ENCODE measurements around the gene SECTM1. TPM values are rescaled to one million over a fixed set of nuclear protein-coding genes. Genes with fewer than 3 reads are reported as not detected.
A peak's percentile ranks its signal among the peaks of the same experiment; 100 is the strongest.

SECTM1 gene
- total RNA-seq, 2 donors from 2014 or later, result 10.3 to 14.5 TPM

DNA sequence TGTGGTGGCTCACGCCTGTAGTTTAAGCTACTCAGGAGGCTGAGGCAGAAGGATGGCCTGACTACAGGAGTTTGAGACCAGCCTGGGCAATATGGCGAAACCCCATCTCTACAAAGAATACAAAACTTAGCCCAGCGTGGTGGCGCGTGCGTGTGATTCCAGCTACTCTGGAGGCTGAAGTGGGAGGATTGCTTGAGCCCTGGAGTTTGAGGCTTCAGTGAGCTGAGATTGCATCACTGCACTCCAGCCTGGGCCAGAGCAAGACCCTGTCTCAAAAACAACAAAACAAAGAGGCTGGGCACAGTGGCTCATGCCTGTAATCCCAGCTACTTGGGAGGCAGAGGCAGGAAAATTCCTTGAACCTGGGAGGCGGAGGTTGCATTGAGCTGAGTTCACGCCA lies 53.0 kb downstream of the SECTM1 start:
- intact Hi-C loops (cut with DNase I), result no loop called here
- DNase-seq (ENCODE audit: low spot score), result no peak

DNA sequence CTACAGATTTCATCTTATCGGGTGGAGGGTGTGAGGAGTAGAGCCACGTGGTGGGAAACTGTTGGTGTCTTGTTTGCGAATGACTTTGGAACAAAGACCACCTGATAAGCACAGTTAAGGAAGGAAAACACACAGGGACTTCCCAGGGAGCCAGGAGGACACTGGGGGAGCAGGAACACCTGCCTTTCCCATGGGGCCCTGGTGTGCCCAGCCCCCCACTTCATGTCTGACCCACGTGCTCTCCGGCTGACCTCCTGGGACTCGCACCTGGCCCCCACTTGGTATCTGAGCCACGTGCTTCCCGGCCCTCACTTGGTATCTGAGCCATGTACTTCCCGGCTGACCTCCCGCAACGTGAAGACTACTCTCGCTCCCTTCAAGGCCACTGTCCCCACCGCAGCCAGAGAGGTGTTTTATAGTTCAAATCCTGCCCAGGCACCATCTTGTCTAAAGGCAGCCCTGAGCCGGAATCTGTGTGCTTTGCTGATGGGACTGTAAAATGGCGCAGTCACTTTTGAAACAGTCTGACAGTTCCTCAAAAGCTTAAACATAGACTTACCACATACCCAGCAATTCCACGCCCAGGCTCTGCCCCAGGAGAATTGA lies 54.7 kb downstream of the SECTM1 start:
- no peak for DNase-seq (ENCODE audit: low spot score)
- intact Hi-C loops (cut with DNase I), result no loop called here

DNA sequence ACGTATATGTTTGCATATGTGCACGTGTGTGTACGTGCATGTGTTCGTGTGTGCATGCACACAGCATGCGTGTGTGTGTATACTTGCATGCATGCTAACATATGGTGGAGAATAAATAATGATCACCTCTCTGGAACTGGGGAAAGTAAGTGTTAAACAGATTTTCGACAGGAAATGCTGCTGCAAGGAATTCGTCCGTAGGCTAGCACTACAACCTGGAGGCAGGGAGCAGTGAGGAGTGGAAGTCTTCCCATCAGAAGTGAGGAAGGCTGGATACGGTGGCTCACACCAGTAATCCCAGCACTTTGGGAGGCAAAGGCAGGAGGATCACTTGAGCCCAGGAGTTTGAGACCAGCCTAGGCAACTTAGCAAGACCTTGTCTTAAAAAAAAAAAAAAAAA lies 55.3 kb downstream of the SECTM1 start:
- intact Hi-C loops (cut with DNase I), result no loop called here
- DNase-seq (ENCODE audit: low spot score), result no peak

DNA sequence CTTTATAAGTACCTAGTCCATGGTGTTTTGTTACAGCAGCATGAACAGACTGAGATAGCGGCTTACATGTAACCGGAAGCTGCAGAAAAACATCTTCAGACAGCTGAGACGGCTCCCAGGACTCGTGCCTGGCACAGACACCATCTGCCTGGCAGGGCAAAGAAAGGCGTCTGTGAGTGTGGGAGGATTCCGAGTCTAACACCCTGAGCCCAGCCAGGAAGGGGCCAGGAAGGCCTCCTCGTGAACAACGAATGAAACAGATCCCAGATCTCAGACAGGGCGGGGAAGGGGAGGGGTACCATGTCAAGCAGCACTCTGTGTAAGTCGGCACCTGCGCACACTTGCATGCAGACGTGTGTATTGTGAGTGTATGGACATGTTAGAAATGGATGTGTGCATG lies 55.7 kb downstream of the SECTM1 start:
- DNase-seq (ENCODE audit: low spot score), result no peak
- intact Hi-C loops (cut with DNase I), result no loop called here

DNA sequence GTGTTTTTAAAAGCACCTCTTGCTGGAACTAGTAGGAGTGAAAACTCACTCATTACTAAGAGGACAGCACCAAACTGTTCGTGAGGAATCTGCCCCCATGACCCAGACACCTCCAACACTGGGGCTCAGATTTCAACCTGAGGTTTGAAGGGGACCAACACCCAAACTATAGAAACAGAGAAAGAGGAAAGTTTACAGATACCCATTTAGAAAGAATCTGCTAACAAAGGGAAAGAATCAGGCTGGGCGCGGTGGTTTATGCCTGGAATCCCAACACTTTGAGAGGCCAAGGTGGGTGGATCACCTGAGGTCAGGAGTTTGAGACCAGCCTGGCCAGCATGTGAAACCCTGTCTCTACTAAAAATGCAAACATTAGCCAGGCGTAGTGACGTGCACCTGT lies 56.6 kb downstream of the SECTM1 start:
- intact Hi-C loops (cut with DNase I), result no loop called here
- DNase-seq (ENCODE audit: low spot score), result no peak

DNA sequence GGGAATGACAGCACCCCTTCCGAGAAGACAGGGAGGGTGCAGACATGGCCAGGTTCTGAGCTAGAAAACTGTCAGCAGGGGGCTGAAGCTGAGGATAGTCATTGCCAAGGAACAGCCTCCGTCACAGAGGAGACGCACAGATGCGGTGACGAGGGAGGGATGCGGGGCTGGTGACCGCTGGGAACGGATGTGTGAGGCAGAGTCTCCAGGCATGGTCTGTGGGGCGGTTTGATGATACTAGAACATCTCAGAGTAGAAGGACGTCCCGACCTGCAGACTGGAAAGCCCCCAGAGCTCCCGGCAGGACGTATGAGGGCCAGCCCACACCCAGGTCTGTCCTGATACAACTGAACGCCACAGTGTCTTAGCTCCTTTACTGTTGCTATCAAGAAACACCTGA lies 58.2 kb downstream of the SECTM1 start:
- DNase-seq (ENCODE audit: low spot score), result no peak
- intact Hi-C loops (cut with DNase I), result no loop called here

DNA sequence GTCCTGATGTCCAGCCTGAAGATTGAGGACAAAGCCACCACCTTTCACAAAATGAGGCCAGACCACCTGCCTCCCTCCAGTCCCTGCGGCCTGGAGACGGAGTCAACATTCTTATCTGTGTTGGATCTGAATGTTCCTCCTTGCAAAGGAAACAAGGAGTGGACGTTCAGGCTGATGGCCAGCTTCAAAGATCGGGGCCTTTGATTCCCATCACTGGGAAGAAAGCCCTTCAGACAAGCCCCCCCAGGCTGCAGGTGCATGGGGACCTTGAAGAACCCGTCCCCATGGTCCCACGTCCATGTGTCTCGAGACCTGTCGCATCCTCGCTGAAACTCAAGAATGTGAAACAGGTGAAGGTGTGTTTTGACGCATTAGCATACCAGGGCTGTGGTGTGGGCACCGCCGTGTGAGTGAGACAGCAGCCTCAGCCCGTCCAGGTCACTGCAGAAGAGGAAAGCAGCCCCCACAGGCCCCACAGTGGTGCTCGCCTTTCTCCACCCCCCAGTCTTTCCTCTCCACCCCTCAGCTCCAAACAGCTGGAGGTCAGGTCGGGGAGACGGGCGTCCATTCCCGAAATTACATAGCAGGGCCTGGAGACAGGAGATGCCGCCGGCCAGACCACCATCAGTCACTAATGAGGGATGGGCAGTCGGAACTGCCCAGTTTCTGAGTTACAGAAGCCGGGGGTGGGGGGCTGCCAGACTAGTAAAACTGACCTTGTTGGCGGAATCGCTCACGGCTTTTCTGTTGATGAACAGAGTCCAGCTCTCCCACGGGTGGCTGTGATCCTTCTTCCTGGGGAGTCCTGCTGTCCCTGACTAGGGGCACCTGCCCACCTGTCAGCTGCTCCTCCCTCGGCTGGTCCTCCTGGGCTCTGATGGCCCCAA lies 59.2 kb downstream of the SECTM1 start:
- no peak for DNase-seq (ENCODE audit: low spot score)
- intact Hi-C loops (cut with DNase I), result no loop called here

DNA sequence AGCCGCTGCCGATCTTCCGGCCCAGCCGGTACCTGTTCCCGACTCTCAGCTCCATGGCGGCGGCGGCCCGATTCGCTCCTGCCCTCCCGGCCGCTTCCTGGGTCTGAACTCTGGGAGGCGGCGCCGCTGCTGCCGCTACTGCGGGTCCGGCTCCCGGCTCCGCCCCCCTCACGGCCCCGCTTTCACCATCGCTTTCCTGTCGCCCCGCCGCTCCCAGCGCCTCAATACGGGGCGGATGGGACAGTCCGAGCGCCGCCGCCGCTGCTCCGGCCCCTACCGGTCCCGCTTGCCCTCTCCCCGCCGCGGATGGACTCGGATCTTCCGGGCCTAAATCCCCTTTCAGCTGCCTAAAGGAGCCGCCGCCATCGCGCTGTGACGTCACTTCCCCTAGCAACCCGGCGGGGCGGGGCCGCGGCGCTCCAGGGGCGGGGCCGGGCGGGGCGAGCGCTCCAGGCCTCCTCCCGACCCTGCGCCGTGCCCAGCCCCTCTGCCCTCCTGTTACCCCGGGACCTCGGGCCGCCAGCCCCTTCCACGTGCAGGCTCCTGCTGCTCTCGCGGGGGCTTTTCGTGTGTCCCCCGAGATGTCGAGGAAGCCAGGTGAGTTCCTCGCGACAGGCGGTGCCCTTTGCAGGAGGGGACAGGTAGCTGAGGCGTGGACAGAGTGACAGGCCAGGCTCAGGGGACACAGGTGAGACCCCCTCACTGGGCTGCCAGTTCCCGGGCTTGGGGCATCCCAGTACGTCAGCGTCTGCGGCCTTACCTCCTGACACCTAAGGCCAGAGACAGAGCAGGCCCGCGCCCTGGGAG lies 60.0 kb downstream of the SECTM1 start, which contains the start of gene CSNK1D:
CSNK1D (minus strand) TSS at position 374 of the 807 bp plus-strand sequence; CDS start at position 55, 319 bp downstream.
- intact Hi-C loops (cut with DNase I), result no loop called here

DNA sequence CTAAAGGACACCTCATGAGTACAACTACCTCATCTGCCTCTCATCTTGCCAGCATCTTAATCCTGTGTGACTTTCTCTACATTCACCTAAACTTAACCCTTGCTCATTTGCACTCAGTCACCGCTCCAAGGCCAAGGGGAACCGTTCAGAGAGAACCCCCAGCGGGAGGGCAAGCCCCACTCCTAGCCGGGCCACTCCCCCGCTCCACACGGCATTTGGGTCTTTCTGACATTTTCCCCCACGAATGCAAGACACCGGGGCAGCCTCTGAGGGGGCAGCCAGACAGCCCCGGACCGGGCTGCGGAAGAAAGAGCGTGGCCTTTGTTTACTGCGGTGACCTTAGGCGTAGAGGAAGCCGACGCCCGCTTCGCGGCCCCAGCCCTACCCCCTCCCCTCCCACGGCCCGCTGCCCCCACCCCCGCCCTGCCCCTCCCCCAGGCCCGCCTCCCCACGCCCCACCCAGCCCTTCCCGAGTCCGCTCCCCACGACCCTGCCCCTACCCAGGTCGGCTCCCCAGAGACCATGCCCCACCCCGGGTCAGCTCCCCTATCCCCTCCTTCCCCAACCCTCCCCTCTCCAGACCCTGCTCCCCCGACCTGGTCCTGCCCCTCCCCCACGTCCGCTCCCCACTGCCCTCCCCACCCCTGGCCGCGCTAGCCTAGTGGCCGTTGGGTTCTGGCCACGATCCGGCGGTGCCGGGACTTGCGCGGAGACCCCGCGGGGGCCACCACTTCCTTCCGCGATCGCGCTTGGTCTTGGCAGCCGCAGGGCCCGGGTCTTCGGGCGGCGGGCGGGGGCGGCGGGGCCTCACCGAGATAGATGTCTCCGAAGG lies 60.9 kb downstream of the SECTM1 start:
- intact Hi-C loops (cut with DNase I), result no loop called here
- DNase-seq (ENCODE audit: low spot score), result no peak

More for the DNA sequence above, 60.0 kb downstream of the SECTM1 start, which contains the start of gene CSNK1D:
- peak; percentile 98 for DNase-seq (ENCODE audit: low spot score)

DNA sequence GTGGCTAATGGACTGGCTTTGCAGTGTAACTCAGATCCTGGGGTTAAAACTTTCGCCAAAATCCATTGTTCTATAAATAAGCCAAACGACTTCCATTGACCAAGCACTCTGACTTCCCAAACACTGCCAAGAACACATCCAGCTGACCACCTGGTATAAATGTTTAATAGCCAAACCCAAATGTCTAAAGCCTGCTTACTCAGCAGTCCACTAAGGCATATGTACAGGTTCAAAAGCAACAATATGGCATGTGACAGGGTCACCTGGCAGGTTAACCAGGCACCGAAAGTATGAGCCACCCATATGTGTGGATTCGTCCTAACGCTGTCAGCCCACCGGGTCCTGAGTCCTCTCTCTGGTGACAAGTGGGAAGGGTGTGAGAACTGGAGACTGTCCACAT lies 62.2 kb downstream of the SECTM1 start:
- DNase-seq (ENCODE audit: low spot score), result no peak
- intact Hi-C loops (cut with DNase I), result no loop called here

Other genes with a start within 250 kb of the SECTM1 start
- 10 to 100 TPM; 41.9 to 50.6 TPM for gene FASN, start 235.5 kb downstream of the SECTM1 start, total RNA-seq
- gene CCDC57, start 120.9 kb downstream of the SECTM1 start, total RNA-seq, result 10 to 100 TPM; 20.3 to 28.5 TPM
- 10 to 100 TPM; 53.7 to 65.6 TPM for gene SLC16A3, start 104.7 kb downstream of the SECTM1 start, total RNA-seq
- 100 to 1,000 TPM in 1 of 2 donors, 10 to 100 TPM in 1; 93.6 to 103 TPM for gene CSNK1D, start 60.1 kb downstream of the SECTM1 start, total RNA-seq
- gene CD7, start 16.2 kb downstream of the SECTM1 start, total RNA-seq, result 1 to 10 TPM; 1.9 to 3.0 TPM
- not detected for gene TEX19, start 25.5 kb upstream of the SECTM1 start, total RNA-seq
- gene UTS2R, start 38.0 kb upstream of the SECTM1 start, total RNA-seq, result not detected
- 10 to 100 TPM; 10.0 to 16.4 TPM for gene HEXD, start 84.6 kb upstream of the SECTM1 start, total RNA-seq
- 10 to 100 TPM; 21.0 to 26.8 TPM for gene OGFOD3, start 84.8 kb upstream of the SECTM1 start, total RNA-seq
- gene CYBC1, start 117.0 kb upstream of the SECTM1 start, total RNA-seq, result 10 to 100 TPM; 55.5 to 77.9 TPM
- 10 to 100 TPM; 34.2 to 37.1 TPM for gene NARF, start 125.0 kb upstream of the SECTM1 start, total RNA-seq
- gene FOXK2, start 186.0 kb upstream of the SECTM1 start, total RNA-seq, result 10 to 100 TPM; 42.4 to 49.6 TPM